ENCODE results near the gene ZNF592.

GRCh38 chr15:84714372-84714771, 34.0 kb upstream of the ZNF592 start:
- TF ChIP-seq CTCF (IDR thresholded peaks at IDR 0.05) (no peak), ZFX (IDR thresholded peaks at IDR 0.05; ENCODE audit: borderline replicate concordance) (no peak)
